OCI-LY7 (cell line): ENCODE results near the gene ACP1.

Source experiments
- EZH2phosphoT487 ChIP-seq: fragments of 200-600 bp; sonication (generic); IDR thresholded peaks from 2 replicates; pipeline ENCODE4 v1.6.1; 2018; ENCODE audit warnings: low read depth, borderline replicate concordance, mild to moderate bottlenecking, mixed run types, antibody characterized with exemption, low read length, moderate library complexity, mixed read lengths
- TF ChIP-seq, protein P1 (sequence below): fragments of 200-600 bp; sonication (generic); conservative IDR thresholded peaks from 2 replicates; pipeline ENCODE4 v1.5.1; 2014; ENCODE audit warnings: mild to moderate bottlenecking, antibody characterized with exemption, low read length, moderate library complexity, mixed read lengths

DNA sequence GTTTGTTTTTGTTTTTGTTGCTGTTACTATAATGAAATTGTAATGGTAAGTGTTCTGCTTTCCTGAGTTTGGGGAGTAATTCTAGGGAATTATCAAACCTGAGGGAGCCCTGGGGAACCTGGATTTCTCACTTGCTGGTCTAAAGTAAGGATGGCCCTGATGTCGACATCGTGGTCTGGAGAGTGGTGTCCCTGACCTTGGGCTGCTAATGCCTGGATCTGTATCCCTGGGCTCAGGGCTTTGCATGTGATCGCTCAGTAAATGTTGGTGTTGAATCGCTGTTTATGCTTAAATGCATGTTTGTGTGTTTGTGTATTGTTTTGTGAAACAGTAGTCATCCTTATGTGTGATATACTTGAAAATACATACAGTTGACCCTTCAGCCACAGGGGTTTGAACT lies 6.1 kb downstream of the ACP1 start:
- TF ChIP-seq, protein P1, sequence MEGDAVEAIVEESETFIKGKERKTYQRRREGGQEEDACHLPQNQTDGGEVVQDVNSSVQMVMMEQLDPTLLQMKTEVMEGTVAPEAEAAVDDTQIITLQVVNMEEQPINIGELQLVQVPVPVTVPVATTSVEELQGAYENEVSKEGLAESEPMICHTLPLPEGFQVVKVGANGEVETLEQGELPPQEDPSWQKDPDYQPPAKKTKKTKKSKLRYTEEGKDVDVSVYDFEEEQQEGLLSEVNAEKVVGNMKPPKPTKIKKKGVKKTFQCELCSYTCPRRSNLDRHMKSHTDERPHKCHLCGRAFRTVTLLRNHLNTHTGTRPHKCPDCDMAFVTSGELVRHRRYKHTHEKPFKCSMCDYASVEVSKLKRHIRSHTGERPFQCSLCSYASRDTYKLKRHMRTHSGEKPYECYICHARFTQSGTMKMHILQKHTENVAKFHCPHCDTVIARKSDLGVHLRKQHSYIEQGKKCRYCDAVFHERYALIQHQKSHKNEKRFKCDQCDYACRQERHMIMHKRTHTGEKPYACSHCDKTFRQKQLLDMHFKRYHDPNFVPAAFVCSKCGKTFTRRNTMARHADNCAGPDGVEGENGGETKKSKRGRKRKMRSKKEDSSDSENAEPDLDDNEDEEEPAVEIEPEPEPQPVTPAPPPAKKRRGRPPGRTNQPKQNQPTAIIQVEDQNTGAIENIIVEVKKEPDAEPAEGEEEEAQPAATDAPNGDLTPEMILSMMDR = no peak
- no peak for TF ChIP-seq EZH2phosphoT487
